SW480 (cell line): ENCODE results near the gene ATP5PO.

ENCODE experiments used
- DNase-seq: peaks from one replicate; pipeline ENCODE4 v3.0.0-alpha.2; 2016; ENCODE audit warnings: low spot score

ATP5PO gene

GRCh38 chr21:33898586-33898985 is 17.0 kb downstream of the ATP5PO start:
- no peak for DNase-seq

GRCh38 chr21:33897739-33898138 is 17.9 kb downstream of the ATP5PO start:
- DNase-seq, result no peak

GRCh38 chr21:33897098-33897497 is 18.5 kb downstream of the ATP5PO start:
- DNase-seq, result no peak

- no peak for DNase-seq
These were observed 18.9 kb downstream of the ATP5PO start for GRCh38 chr21:33896691-33897090.

GRCh38 chr21:33895356-33895755 is 20.2 kb downstream of the ATP5PO start:
- no peak for DNase-seq

GRCh38 chr21:33894736-33895288 is 20.8 kb downstream of the ATP5PO start:
- peak; percentile 68 for DNase-seq

- no peak for DNase-seq
These were observed 21.7 kb downstream of the ATP5PO start for GRCh38 chr21:33893917-33894316.

GRCh38 chr21:33892853-33893252 is 22.8 kb downstream of the ATP5PO start:
- DNase-seq, result peak; percentile 32

GRCh38 chr21:33890187-33890586 is 25.4 kb downstream of the ATP5PO start:
- no peak for DNase-seq

GRCh38 chr21:33886321-33886720 is 29.3 kb downstream of the ATP5PO start:
- DNase-seq, result no peak

GRCh38 chr21:33885172-33885514 is 30.5 kb downstream of the ATP5PO start:
- DNase-seq, result no peak

- no peak for DNase-seq
These were observed 31.0 kb downstream of the ATP5PO start for GRCh38 chr21:33884376-33885171.

GRCh38 chr21:33883118-33883517 is 32.5 kb downstream of the ATP5PO start:
- DNase-seq, result no peak

GRCh38 chr21:33881689-33882440 is 33.7 kb downstream of the ATP5PO start:
- no peak for DNase-seq

GRCh38 chr21:33880626-33881025 is 35.0 kb downstream of the ATP5PO start:
- no peak for DNase-seq

GRCh38 chr21:33878824-33879223 is 36.8 kb downstream of the ATP5PO start:
- DNase-seq, result no peak

- no peak for DNase-seq
These were observed 40.4 kb downstream of the ATP5PO start for GRCh38 chr21:33875026-33875695.

- no peak for DNase-seq
These were observed 41.4 kb downstream of the ATP5PO start for GRCh38 chr21:33874161-33874560.

GRCh38 chr21:33872881-33873515 is 42.6 kb downstream of the ATP5PO start:
- no peak for DNase-seq

GRCh38 chr21:33871171-33871570 is 44.4 kb downstream of the ATP5PO start:
- no peak for DNase-seq

GRCh38 chr21:33870768-33871167 is 44.8 kb downstream of the ATP5PO start:
- DNase-seq, result no peak

GRCh38 chr21:33869873-33870272 is 45.7 kb downstream of the ATP5PO start:
- DNase-seq, result no peak
